Measurements from ENCODE around the gene RNPS1.

Gene RNPS1

GRCh38 chr16:2233872-2234812, 33.8 kb downstream of the RNPS1 start:
- DNase-seq = peak; percentile 61

- DNase-seq = no peak
Measured at GRCh38 chr16:2233046-2233775, 34.7 kb downstream of the RNPS1 start.

- no peak for DNase-seq
Measured at GRCh38 chr16:2232094-2232990, 35.6 kb downstream of the RNPS1 start.

GRCh38 chr16:2231016-2231931, 36.7 kb downstream of the RNPS1 start:
- no peak for DNase-seq

DNA sequence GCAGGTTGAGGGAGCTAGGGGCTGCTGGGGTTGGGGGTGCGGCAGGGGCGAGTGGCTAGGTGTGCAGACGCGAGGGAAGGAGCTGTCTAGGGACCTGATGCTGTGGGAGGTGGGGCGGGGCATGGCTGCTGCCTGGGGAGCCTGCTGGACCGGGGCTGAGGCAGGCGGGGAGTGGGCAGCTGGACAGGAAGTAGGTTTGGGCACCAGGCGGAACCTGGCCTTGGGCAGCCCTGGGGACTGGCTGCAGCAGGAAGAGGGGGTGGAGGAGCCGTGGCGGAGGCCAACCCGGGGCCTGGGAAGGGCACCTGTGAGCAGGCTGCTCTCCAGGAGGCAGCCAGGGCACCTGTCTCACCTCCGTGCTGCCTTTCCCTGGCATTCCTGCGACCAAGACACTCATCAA, 37.5 kb downstream of the RNPS1 start:
- DNase-seq = no peak

DNA sequence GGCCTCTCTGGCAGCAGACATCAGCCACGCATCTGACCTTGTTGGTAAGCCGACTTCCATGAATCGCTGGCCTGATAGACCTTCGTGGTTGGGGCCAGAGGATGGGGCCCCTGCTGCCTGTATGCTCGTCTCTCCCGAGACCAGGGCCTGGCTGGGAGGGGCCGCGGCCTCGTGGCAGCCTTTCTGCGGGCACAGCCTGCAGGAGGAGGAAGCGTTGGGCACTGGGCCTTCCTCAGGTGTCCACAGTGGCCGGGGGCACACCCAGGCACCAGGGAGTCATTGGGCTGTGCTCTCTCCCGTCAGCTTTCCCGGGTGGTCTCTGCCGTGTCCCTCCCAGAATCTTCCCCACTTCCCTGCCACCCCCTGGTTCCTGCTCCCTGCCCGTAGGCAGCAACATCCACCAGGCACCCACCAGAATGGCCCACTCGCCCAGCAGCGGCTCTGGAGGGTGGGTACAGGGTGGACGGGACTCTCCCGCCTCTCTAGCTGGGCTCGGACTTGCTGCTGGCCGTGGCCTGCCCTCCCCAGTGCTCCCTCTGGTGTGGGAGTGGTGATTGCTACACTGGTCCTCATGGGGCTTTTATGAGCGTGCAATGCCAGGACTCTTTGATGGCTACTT, 38.2 kb downstream of the RNPS1 start:
- DNase-seq = no peak

GRCh38 chr16:2229091-2229490, 38.8 kb downstream of the RNPS1 start:
- DNase-seq = no peak

DNA sequence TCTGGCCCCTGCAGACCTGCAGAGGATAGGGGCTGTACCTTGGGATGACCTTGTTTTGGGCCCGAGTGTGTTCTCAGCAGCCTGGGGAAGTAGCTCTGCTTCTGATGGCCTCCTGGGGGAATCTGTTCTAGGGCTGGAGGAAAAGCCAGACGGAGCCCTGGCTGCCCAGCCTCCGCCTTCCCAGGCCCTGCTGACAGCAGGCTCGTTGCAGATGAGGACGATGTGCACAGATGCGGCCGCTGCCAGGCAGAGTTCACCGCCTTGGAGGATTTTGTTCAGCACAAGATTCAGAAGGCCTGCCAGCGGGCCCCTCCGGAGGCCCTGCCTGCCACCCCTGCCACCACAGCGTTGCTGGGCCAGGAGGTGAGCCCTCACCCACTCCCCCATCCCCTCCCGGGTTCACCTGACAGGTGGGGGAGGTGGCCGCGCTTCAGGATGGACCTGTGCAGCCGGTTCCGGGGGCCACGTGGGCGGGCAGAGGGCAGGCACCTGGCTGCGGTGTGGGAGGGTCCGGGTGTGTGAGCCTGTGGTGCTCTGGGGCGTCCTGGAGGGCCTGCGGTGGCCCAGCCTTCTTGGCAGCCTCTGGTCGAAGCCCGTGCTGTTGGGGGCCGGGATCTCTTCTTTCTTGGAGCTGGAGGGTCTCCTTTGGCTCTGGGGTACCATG, 39.6 kb downstream of the RNPS1 start:
- DNase-seq = no peak

DNA sequence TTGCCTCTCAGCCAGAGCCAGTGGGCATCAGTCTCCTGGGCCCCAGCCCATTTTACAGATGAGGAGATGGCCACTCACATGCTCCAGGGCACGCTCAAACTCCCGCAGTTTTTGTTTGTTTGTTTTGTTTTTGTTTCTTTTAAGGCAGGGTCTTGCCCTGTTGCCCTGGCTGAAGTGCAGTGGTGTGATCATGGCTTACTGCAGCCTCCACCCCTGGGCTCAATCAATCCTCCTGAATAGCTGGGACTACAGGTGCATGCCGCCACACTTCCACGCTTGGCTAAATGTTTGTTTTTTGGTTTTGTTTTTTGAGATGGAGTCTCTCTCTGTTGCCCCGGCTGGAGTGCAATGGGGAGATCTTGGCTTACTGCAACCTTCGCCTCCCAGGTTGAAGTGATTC, 41.0 kb downstream of the RNPS1 start:
- DNase-seq = no peak

- DNase-seq = no peak
Measured at GRCh38 chr16:2226245-2226793, 41.6 kb downstream of the RNPS1 start.

- DNase-seq = peak; percentile 24
Measured at GRCh38 chr16:2223942-2224486, 43.9 kb downstream of the RNPS1 start.

GRCh38 chr16:2223221-2223941, 44.5 kb downstream of the RNPS1 start, which contains the start of gene E4F1:
TSS of gene E4F1 (plus strand) at chr16:2223591. CDS start at chr16:2223614, 23 bp downstream.
- peak; percentile 100 for DNase-seq

DNA sequence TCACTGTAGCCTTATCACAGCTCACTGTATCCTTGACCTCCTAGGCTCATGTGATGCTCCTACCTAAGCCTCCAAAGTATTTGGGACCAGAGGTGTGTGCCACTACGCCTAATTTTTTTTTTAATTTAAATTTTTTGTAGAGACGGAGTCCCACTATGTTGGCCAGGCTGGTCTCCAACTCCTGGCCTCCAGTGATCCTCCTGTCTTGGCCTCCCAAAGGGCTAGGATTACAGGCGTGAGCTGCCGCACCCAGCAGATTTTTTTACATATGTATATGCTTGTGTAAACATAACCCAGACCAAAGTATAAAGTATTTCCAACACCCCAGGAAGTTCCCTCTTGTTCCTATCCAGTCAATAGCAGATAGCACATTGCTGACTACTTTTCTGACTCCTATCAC, 51.6 kb downstream of the RNPS1 start:
- DNase-seq = no peak

DNA sequence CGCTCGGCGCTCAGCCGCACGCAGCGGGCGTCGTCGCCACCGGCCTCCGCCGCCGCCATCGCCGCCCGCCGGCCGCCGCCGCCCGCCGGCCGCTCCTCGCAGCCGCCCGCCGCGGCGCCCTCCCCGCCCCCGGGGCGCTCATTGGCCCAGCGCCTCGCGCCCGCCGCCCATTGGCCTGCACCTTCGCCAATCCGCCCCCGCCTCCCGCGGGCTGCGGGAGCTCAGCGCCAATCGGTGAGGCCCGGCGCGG, 53.3 kb downstream of the RNPS1 start, which contains the start of gene PGP:
Gene PGP (minus strand): TSS at position 122 of the 250 bp plus-strand sequence. CDS start 63 bp downstream, at position 59.
- no peak for DNase-seq

GRCh38 chr16:2213817-2214718, 53.9 kb downstream of the RNPS1 start:
- no peak for DNase-seq

DNA sequence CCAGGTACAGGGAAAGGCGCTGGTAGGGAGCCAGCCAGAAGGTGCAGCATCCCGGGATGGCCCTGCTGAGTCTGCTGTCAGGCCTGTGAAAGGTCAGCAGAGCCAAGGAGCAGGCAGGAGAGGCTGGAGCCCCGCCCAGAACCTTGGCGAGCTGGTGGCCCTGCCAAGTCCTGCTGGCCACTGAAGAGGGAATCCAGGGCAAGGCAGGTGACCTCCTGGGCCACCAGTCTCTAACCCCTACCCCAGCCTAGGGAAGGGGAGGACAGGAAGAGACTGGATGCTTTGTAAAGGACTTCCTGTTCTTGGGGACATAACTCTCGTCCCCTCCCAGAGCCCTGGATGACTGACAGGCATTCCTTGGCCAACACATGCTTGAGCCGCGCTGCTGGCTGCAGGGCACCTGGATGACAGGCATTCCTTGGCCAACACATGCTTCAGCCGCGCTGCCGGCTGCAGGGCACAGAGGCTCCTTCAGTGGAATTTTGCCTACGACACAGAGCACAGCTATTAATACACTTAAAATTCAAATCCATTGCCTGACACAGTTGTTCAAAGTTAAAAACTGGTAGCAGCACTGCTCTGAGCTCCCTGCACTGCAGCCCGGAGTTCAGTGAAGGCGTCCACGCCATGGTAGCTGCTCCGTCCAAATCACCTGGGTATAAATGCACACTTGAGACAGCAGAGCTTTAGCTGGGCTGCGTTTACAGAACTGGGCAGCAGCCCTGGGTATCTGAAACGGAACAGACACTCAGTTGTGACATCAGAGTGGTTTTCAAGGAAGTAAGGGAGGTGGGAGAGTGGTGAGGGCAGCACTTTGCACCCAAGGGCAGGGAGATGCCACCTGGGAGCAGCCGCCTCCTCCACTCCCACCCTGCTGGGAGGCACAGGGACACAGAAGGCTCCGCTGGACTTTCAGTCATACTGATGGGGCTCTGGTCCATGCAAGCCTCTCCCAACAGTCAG, 55.3 kb downstream of the RNPS1 start:
- no peak for DNase-seq

DNA sequence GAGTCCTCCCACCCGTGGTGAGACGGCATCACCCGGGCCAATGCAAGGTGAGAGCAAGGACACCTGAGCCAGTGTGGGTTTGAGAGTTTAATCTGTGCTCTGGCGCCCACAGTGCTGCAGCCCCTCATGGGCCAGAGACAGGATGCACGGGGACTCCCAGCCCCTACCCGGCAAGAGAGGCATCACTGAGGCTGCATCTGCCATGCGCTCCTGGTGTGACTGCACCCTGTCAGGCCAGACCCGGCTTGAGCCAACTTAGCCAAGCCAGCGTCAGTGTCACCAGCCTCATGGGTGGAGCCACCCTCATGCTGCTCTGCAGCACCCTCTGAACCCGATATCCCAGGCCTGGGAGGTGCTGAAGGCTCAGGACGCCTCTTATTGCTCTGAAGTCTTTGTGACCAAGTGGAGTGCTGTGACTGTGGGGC, 56.0 kb downstream of the RNPS1 start:
- DNase-seq = no peak
